ENCODE data around the gene TMEM60.
A peak's percentile ranks its signal among the peaks of the same experiment; 100 is the strongest.
"Not testable (repeated sequence)": the region's sequence is repeated elsewhere in the genome, so short reads cannot be mapped to it uniquely, and the experiment has no call there.

Gene TMEM60, protein sequence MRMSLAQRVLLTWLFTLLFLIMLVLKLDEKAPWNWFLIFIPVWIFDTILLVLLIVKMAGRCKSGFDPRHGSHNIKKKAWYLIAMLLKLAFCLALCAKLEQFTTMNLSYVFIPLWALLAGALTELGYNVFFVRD

DNA sequence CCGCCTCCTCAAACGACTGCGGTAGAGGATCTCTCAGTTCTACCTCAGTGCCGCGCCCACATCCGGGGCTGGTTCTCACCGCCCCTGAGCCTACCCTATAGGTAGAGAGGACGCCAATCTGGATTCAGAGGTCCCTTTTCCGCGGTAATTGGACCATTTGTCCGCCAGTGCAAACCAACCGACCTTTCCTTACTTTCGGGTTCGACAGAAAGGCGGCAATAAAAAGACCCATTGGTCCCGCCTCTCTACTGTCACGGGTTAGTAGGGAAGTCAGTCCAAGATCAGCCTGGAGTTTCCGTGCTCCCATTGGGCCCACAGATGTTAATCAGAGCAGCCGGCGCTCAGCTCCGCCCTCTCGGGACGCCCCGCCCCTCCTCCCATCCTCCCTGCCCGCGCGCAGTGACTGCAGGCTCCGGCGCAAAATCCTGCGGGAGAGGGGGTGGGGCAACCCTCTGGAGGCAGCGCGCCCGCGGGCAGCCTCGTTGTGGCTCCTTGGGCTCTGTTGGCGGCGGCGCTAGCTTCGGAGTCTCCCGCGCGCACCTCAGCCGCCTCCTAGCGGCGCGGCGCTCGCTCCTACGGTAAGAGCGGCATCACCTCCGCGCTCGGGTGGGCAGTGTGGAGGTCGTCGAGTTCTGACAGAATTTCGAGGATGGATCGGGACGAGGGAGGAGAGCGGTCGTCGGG is at the start of gene TMEM60, which contains the start of gene PHTF2:
TSS of gene TMEM60 (minus strand) at position 41 of the 684 bp plus-strand sequence. CDS start 4,061 bp downstream, outside the sequence.
TSS of gene PHTF2 (plus strand) at position 380 of the 684 bp plus-strand sequence.
- peak; percentile 100 for DNase-seq (ENCODE audit: low spot score)

DNA sequence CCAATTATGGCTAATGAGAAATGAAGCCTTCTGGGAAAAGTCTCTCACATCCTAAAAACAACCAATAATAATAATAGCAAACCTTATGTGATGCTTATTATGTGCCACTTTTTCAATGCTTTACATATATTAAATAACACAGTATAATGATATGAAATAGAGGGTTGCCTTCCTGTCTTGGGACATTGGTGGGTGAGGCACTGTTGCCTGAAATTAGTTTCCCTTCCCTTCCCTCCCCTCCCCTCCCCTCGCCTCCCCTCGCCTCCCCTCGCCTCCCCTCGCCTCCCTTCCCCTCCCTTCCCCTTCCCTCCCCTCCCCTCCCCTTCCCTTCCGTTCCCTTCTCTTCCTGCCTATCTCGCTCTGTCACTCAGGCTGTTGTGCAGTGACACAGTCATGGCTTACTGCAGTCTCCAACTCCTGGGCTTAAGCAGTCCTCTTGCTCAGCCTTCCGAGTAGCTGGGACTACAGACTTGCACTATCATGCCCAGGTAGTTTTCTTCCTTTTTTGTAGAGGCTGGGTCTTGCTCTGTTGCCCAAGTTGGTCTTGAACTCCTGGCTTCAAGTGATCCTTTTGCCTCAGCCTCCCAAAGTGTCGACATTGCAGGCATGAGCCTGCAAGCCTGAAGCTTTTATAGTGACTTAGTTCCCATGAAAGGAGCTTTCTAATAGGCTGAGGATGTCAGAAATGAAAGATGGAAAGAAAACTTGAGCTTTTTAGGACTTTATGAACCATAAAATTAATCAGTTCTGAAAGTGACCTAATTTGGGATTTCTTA is 48.3 kb upstream of the TMEM60 start:
- no peak for DNase-seq (ENCODE audit: low spot score)

DNA sequence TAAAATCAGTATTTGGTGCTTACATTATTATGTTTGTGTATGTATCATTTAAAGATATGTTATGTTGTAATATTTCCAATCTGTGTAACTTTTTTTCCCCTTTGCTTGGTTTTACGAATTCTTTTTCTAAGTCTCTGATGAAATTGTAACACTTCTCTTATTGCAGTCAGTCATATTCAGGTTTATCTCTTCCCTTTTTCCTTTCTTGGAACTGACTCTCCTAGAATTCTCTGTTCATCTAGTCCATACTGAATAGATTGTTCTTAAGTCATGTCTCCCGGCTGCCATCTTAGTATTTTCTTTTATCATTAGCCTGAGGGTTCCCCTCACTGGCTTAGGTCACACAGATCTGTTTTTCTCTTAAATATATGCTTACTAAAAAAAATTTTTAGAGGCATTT is 45.0 kb upstream of the TMEM60 start:
- no peak for DNase-seq (ENCODE audit: low spot score)

DNA sequence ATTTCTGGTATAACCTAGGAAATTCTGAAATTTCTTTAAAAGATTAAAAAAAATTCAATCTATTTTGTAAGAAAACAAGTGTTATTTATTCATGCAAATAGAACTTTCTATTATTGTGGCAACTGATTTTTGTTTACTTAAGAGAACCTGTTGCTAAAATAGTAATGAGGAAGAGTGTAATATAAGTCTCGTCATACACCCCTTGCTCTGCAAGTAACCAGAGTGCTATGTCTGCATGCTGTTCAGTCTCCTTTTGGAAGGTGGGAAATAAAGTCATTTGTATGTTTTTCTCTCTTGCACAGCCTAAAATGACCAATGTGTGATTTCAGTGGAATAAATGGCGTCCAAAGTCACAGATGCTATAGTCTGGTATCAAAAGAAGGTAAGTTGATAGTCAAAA is 41.7 kb upstream of the TMEM60 start:
- DNase-seq (ENCODE audit: low spot score), result no peak

DNA sequence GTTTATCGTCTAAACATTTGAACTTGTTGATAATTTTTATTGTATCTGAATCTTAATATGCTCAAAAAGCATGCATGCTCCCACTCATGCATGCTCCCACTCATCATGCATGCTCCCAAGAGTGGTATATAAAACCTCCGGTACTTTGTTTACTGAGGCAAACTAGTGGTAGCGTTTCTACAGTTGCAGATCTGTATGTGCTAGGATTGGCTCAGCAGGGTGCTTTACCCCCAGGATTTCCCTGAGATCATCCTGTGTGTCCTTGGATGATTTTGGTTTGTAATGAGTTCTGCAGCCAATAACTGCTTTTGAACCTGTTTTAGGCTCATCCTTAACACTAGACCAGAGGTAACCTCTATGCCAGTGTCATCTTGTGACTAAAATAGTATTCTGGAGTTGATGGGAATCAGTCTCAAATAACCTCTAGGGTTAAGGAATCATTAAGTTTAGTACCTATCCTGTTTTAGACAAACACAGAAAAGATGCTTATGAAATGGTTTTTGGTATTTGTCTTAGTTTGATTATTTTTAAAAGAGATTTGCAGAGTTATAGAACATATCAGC is 40.8 kb upstream of the TMEM60 start:
- DNase-seq (ENCODE audit: low spot score), result no peak

DNA sequence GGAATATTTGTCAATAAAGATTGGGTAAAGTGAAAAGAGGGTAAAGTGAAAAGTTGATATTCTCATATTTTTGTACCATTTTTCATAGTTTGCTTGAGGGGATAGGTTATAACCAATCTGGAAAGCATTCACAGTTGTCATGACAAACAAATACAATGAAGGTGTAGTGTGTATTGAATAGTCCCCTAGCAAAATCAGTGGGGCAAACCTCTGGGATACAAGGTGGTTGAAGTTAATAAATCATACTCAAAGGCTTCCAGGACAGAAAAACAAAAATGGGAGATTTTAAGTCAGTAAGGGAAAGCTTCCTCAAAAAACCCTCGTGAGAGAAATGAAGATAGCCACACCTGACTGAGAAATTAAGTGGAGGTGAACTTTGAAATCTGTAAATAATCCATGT is 39.7 kb upstream of the TMEM60 start:
- no peak for DNase-seq (ENCODE audit: low spot score)

DNA sequence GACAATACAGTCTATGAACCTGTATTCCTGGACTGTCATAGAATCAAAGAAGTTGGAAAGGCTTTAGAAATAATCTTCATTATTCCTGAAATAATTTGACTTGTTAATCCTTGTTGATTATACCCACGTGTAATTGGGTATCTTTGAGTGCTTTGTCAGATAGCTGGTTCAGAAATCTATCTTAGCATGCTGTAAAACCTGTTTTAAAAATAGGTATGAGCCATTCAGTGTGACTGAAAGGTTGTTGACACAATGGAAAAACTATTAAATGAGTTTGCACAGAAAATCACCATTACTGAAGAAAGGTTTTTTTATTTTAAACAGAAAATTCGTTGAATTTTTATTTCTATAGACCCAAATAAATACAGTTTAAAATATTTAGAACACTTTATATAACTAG is 39.0 kb upstream of the TMEM60 start:
- DNase-seq (ENCODE audit: low spot score), result no peak

DNA sequence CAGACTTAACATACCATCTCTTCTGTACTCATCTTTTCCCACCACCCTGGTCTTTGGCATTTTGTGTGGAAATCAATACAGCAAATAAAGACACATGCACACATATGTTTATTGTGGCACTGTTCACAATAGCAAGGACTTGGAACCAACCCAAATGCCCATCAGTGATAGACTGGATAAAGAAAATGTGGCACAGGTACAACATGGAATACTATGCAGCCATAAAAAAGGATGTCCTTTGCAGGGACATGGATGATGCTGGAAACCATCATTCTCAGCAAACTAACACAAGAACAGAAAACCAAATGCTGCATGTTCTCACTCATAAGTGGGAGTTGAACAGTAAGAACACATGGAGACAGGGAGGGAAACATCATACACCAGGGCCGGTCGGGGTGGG is 38.2 kb upstream of the TMEM60 start:
- not testable (repeated sequence) for DNase-seq (ENCODE audit: low spot score)

DNA sequence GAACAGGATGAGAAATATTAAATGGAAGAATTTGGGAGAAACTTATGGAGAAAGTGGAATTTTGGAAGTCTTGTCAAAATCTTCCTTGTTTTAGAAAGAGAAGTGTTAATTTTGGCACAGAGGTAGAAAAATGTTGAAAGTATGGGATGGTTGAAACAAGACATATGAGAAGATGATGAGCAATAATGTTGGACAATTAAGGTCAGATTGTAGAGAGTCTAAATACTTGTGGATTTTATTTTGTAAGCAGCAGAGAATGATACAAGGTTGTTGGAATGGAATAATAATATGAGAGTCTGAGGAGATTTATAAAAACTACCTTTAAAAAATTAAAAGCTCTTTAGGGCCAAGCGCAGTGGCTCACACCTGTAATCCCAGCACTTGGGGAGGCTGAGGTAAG is 34.9 kb upstream of the TMEM60 start:
- DNase-seq (ENCODE audit: low spot score), result no peak

DNA sequence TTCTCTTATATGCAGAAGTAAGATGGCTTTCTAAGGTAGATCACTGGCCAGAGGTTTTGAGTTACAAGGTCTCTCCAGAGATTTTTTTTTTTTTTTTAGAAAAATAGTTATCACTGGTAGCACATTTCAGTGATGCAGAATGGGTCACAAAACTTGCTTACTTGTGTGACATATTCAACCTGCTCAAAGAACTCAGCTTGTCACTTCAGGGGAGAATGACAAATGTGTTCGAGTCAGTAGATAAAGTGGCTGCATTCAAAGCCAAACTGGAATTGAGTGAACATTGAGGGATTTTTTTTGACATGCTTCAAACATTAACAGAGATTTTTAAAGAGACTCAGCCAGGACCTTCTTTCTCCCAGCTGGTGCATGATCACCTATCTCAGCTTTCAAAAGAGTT is 33.7 kb upstream of the TMEM60 start:
- DNase-seq (ENCODE audit: low spot score), result no peak

DNA sequence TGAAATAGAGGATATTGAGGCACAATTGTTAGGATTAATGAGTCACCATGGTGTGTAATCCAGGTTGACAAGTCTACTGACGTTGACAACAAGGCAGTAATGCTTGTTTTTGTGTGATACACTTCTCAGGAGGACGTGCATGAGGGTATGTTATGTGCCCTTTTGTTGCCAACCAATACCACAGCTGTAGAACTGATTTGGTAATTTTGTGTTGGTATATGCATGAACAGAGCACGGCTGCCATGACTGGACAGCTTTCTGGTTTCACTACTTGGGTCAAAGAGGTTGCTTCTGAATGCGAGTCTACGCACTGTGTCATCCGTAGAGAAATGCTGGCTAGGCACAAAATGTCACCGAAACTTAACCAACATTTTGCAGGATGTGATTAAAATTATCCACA is 33.2 kb upstream of the TMEM60 start:
- DNase-seq (ENCODE audit: low spot score), result no peak

DNA sequence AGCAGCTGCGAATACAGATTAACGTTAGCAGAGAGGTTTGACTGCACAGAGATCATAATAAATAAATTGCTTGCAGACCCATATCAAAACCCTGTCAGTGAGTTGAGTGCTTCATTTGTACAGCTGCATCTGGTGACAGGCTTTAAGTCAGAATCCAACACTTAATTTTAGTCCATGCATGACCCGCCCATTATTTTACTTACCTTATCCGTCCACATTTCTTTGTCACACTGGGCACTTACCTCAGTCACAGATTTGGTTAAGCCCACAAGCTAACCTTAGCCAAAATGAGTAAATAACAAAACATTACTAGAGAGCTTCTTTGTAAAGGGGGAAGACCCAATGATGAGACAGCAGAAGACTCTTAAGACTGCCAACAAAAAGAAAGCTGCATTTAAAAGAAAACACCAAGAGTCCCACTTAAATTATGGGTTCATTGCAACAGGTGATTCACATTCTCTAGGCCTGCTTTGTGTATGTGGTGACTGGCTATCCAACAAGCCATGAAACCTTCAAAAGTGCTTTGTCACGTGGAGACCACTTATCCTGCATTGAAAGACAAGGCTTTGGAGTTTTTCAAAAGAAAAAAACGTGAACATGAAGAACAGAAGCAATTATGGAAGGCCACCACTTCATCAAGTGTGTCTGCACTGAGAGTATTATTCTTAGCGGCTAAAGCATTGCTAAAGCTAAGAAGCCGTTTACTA is 32.6 kb upstream of the TMEM60 start:
- DNase-seq (ENCODE audit: low spot score), result no peak

DNA sequence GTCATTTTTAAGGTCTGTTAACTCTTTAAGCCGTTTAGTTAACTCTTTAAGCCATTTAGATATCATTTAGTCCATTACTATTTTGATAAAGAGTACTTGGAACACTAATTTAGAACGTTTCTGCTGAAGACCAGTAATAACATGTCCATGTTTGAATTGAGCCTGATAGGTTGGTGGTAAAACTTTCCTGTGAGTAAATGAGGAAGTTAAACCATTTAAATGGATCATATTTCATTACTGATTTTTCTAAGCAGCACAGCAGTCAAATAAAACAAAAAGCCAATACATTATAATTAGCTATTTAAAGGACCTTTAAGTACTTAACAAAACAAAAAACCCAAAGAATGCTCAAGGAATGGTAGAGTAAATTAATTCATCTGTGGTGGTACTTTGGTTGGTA is 29.8 kb upstream of the TMEM60 start:
- no peak for DNase-seq (ENCODE audit: low spot score)

DNA sequence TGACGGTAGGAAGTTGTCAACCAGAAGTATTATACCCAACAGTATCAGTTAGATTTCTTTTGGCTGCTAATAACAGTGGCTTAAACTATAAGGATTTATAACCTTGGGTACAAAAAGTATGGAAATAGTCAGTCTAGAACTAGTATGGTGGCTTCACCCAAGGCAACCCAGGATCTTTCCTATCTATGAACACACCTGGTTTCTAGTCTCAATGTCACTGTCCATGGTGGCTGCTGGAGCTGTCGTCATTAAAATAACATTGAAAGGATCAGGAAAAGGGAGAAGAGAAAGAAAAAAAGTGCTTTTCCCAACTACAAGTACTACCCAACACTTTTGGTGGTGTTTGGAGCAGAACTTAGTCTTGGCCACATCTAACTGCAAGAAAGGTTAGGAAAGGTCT is 28.1 kb upstream of the TMEM60 start:
- DNase-seq (ENCODE audit: low spot score), result no peak

DNA sequence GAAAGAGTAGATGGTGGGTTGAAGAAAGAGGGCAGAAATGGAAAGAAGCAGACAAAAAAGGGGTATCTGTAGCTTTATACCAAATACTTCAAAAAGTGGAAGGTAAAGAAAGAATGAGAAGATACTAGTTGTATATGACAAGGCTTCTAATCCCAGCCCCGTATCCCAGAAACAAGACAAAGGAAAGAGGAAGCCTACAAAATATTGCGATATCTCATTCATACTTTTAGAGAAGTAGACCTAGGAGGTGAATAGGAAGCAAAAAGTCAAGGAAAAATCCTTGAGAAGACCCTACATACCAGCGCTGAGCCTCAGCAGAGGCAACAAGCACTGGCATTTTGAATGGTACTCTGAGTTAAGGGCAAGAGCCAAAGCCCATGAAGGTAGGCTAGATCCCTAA is 26.9 kb upstream of the TMEM60 start:
- no peak for DNase-seq (ENCODE audit: low spot score)

DNA sequence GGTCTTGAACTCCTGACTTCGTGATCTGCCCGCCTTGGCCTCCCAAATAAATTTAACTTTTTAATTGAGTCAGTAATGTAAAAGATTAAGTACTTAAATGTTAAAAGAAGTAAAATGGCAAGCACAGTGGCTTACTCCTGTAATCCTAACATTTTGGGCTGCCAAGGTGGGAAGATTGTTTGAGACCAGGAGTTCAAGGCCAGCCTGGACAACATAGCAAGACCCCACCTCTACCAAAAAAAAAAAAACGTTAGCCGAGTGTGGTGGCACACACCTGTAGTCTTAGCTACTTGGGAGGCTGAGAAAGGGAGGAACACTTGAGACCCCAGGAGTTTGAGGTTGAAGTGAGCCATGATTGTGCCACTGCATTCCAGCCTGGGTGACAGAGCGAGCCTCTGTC is 26.4 kb upstream of the TMEM60 start:
- no peak for DNase-seq (ENCODE audit: low spot score)

DNA sequence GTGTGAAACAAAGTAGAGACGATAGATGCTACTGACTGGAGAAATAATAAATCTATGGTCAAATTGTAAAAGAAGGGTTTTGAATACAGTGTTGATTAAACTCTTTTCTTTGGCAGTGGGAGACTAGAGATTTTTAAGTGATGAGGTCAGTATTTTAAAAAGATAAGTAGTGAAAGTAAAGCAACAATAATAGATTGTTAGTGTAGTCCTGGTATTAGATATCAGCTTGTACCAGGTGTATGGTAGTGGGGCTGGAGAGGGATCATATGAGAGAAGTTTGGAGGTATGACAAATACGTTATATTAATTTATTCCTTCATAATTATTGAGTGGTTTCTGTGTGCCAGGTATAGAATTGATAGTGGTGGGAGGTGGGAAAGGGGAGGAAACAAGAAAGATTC is 25.6 kb upstream of the TMEM60 start:
- no peak for DNase-seq (ENCODE audit: low spot score)

DNA sequence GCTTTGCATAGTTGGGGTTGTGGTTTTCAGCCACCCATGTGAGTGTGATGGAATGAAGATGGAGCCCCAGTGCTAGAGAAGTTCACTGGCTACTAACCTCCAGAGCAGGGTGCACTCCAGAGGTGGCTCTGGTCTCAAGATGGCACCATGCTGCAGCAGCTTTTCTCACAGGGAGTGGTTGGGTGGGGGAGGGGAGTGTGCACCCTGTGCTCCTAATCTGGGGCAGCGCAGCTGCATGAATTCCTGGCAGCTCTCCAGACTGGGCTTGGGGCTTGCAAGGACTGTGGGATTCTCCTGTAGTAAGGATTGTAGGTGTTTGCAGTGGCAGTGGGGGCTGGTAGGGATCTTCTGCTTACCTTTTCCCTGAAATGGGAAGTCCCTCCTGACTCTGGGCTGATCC is 24.0 kb upstream of the TMEM60 start:
- no peak for DNase-seq (ENCODE audit: low spot score)

DNA sequence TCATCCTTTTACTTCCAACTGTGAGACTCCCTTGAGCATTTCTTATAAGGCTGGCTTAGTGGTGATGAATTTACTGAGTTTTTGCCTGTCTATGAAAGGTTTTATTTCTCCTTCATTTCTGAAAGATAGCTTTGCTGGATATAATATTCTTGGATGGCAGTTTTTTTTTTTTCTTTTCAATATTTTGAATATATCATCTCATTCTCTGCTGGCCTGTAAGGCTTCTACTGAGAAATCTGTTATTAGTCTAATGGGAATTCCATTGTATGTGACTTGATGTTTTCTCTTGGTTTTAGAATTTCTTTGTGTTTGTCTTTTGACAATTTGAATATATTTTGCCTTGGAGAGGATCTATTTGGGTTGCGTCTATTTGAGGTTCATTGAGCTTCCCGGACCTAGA is 22.7 kb upstream of the TMEM60 start:
- DNase-seq (ENCODE audit: low spot score), result no peak

DNA sequence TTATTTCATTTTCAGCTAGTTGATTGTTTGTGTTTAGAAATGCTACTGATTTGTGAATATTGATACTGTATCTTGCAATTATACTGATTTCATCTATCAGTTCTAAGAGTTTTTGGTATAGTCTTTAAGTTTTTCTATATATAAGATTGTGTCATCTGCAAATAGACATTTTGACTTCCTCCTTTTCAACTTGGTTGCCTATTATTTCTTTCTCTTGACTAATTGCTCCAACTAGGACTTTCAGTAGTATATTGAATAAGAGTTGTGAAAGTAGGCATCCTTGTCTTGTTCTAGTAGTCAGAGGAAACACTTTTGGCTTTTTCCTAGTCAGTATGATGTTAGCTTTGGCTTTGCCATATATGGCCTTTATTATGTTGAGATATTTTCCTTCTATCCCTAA is 20.8 kb upstream of the TMEM60 start:
- no peak for DNase-seq (ENCODE audit: low spot score)

DNA sequence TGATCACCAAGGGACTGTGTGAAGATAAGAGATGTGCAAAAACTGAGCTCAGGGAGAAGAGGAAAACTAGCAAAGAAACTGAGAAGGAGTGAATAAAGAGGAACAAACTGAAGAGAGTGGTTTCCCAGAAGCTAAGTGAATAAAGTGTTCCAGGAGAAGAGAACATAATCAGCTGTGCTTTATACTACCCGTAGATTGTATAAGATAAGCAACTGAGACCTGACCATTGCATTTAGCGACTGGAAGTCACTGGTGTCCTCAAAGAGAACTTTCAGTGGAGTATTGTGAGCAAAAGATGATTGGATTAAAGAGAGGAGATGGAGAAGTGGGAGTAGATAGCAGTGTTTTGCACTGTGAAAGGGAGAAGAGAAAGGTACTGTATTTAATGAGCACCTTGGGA is 14.9 kb upstream of the TMEM60 start:
- DNase-seq (ENCODE audit: low spot score), result no peak

DNA sequence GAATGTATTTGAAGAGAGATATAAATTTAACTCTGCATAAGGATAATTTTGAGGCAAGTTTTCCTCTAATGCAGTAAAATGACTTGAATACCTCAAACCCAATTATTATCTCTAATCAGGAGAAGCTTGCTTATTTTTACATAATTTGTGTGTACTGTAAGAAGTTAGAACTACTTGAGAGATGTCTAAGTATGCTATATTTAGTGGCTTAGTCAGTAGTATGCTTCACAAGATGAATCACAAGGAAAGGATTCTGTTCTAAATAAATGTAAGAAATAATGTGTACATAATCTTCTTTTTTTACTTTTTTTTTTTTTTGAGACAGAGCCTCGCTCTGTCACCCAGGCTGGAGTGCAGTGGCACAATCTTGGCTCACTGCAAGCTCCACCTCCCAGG is 14.1 kb upstream of the TMEM60 start:
- no peak for DNase-seq (ENCODE audit: low spot score)
